Breast epithelium (tissue), 3 donors: ENCODE results near the gene TNFAIP8L1.

Source experiments
- POLR2AphosphoS5 ChIP-seq, 3 donors: sonication (generic); formaldehyde crosslinking; IDR thresholded peaks; one replicate each; pipeline ENCODE4 v1.6.1; 2017; ENCODE audit warnings: antibody characterized with exemption in 3 of 3
- TF ChIP-seq, protein P1 (sequence below), 3 donors: fragments of 450-650 bp; IDR thresholded peaks; one replicate each; pipeline ENCODE4 v1.5.1; 2016 to 2017; ENCODE audit warnings: antibody characterized with exemption in 3 of 3, mild to moderate bottlenecking in 3 of 3, moderate library complexity in 3 of 3

DNA sequence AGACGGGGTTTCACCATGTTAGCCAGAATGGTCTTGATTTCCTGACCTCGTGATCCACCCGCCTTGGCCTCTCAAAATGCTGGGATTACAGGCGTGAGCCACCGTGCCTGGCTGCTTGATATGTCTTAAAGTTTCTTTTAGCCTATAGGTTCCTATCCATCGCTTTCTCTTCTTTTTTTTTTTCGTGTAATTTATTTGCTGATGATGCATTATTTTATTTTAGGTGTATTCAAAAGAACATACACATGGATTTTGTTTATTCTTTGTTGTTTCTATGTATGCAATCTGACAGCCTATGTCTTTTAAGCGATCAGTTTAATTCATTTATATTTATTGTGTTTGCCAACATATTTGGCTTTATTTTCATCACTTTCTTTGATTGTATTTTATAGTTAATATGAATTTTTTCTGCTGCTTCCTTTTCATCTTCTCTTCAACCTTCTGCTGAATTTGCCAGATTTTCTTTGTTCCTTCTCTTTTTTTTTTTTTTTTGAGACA, 26.0 kb upstream of the TNFAIP8L1 start:
- TF ChIP-seq, protein P1, sequence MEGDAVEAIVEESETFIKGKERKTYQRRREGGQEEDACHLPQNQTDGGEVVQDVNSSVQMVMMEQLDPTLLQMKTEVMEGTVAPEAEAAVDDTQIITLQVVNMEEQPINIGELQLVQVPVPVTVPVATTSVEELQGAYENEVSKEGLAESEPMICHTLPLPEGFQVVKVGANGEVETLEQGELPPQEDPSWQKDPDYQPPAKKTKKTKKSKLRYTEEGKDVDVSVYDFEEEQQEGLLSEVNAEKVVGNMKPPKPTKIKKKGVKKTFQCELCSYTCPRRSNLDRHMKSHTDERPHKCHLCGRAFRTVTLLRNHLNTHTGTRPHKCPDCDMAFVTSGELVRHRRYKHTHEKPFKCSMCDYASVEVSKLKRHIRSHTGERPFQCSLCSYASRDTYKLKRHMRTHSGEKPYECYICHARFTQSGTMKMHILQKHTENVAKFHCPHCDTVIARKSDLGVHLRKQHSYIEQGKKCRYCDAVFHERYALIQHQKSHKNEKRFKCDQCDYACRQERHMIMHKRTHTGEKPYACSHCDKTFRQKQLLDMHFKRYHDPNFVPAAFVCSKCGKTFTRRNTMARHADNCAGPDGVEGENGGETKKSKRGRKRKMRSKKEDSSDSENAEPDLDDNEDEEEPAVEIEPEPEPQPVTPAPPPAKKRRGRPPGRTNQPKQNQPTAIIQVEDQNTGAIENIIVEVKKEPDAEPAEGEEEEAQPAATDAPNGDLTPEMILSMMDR (IDR thresholded peaks at IDR 0.05): no peak
- TF ChIP-seq POLR2AphosphoS5 (IDR thresholded peaks at IDR 0.05): no peak
